ENCODE results near the gene TENM3.

- TF ChIP-seq CTCF (IDR thresholded peaks at IDR 0.05) (no peak), ZFX (IDR thresholded peaks at IDR 0.05; ENCODE audit: borderline replicate concordance) (no peak)
Observed at GRCh38 chr4:182465979-182466378, 222.8 kb downstream of the TENM3 start.
